ENCODE results near the gene DLG2.

Gene DLG2

GRCh38 chr11:85318573-85318972, 308.6 kb downstream of the DLG2 start:
- H3K9me3 ChIP-seq (ENCODE audit: control insufficient read depth, insufficient read depth, low read length): no peaks in the 10 kb centered on the region
- H3K36me3 ChIP-seq (ENCODE audit: control insufficient read depth, low read length): peaks cover 13% of the 10 kb centered on the region; the same call in 1 of the 2 replicates
- no peaks in the 10 kb centered on the region for H4K20me1 ChIP-seq (ENCODE audit: control insufficient read depth, insufficient read depth, low read depth, low read length)
- H3K79me2 ChIP-seq (ENCODE audit: control insufficient read depth, low read length): no peaks in the 10 kb centered on the region
- peaks cover 52% of the 10 kb centered on the region for H3K4me1 ChIP-seq (ENCODE audit: control insufficient read depth, low read length)
- peak overlapping the region; percentile 61; the same call in 1 of the 2 replicates for H3K4me3 ChIP-seq (ENCODE audit: low read length)
- no peaks in the 10 kb centered on the region for H3K27me3 ChIP-seq (ENCODE audit: control insufficient read depth, low read length)
- H3K4me2 ChIP-seq (ENCODE audit: low read length): peak overlapping the region; percentile 78
- no peak for TF ChIP-seq EZH2phosphoT487 (IDR thresholded peaks at IDR 0.05; ENCODE audit: borderline replicate concordance, low read length)
- TF ChIP-seq CTCF (IDR thresholded peaks at IDR 0.05; ENCODE audit: low read depth, low read length, poor library complexity, severe bottlenecking): no peak
- peaks cover 4% of the 10 kb centered on the region; the same call in 1 of the 2 replicates for H3F3A ChIP-seq (ENCODE audit: control insufficient read depth, insufficient read depth)
- H3K9me2 ChIP-seq (replicated peaks; ENCODE audit: control insufficient read depth, low read length): no peaks in the 10 kb centered on the region
- H3K27ac ChIP-seq (ENCODE audit: low read depth, low read length): peak overlapping the region; percentile 94; the same call in 1 of the 2 replicates

GRCh38 chr11:85316967-85317366, 310.2 kb downstream of the DLG2 start:
- peaks cover 13% of the 10 kb centered on the region; the same call in 1 of the 2 replicates for H3K36me3 ChIP-seq (ENCODE audit: control insufficient read depth, low read length)
- TF ChIP-seq EZH2phosphoT487 (IDR thresholded peaks at IDR 0.05; ENCODE audit: borderline replicate concordance, low read length): no peak
- TF ChIP-seq CTCF (IDR thresholded peaks at IDR 0.05; ENCODE audit: low read depth, low read length, poor library complexity, severe bottlenecking): no peak
- H4K20me1 ChIP-seq (ENCODE audit: control insufficient read depth, insufficient read depth, low read depth, low read length): no peaks in the 10 kb centered on the region
- H3K4me1 ChIP-seq (ENCODE audit: control insufficient read depth, low read length): peaks cover 66% of the 10 kb centered on the region
- H3K9me2 ChIP-seq (replicated peaks; ENCODE audit: control insufficient read depth, low read length): no peaks in the 10 kb centered on the region
- H3K79me2 ChIP-seq (ENCODE audit: control insufficient read depth, low read length): no peaks in the 10 kb centered on the region
- H3K27ac ChIP-seq (ENCODE audit: low read depth, low read length): peak overlapping the region; percentile 94
- H3K4me2 ChIP-seq (ENCODE audit: low read length): peak overlapping the region; percentile 78
- H3K9me3 ChIP-seq (ENCODE audit: control insufficient read depth, insufficient read depth, low read length): no peaks in the 10 kb centered on the region
- peak overlapping the region; percentile 61 for H3K4me3 ChIP-seq (ENCODE audit: low read length)
- H3K27me3 ChIP-seq (ENCODE audit: control insufficient read depth, low read length): no peaks in the 10 kb centered on the region
- peaks cover 4% of the 10 kb centered on the region; the same call in 1 of the 2 replicates for H3F3A ChIP-seq (ENCODE audit: control insufficient read depth, insufficient read depth)

GRCh38 chr11:85313741-85314140, 313.4 kb downstream of the DLG2 start:
- Histone ChIP-seq H3K4me1 (ENCODE audit: control insufficient read depth, low read length) (peaks cover 95% of the 10 kb centered on the region), H3K27me3 (ENCODE audit: control insufficient read depth, low read length) (no peaks in the 10 kb centered on the region), H3K9me2 (replicated peaks; ENCODE audit: control insufficient read depth, low read length) (no peaks in the 10 kb centered on the region), H4K20me1 (ENCODE audit: control insufficient read depth, insufficient read depth, low read depth, low read length) (no peaks in the 10 kb centered on the region), H3K4me2 (ENCODE audit: low read length) (peak overlapping the region; percentile 5; the same call in 1 of the 2 replicates), H3K79me2 (ENCODE audit: control insufficient read depth, low read length) (no peaks in the 10 kb centered on the region), H3K27ac (ENCODE audit: low read depth, low read length) (no peak overlapping the region), H3K9me3 (ENCODE audit: control insufficient read depth, insufficient read depth, low read length) (no peaks in the 10 kb centered on the region), H3K36me3 (ENCODE audit: control insufficient read depth, low read length) (peaks cover 22% of the 10 kb centered on the region; the same call in 1 of the 2 replicates), H3F3A (ENCODE audit: control insufficient read depth, insufficient read depth) (peaks cover 4% of the 10 kb centered on the region; the same call in 1 of the 2 replicates), H3K4me3 (ENCODE audit: low read length) (no peak overlapping the region)
- no peak for TF ChIP-seq CTCF (IDR thresholded peaks at IDR 0.05; ENCODE audit: low read depth, low read length, poor library complexity, severe bottlenecking)
- no peak for TF ChIP-seq EZH2phosphoT487 (IDR thresholded peaks at IDR 0.05; ENCODE audit: borderline replicate concordance, low read length)

Measured in DOHH2 (cell line).